ENCODE results near the gene RNF31.
A peak's percentile ranks its signal among the peaks of the same experiment; 100 is the strongest.

The RNF31 gene

GRCh38 chr14:24138396-24139271 lies 8.7 kb upstream of the RNF31 start:
- DNase-seq: no peak

GRCh38 chr14:24139272-24139934 lies 7.9 kb upstream of the RNF31 start:
- DNase-seq: no peak

GRCh38 chr14:24141097-24141880 lies 6.0 kb upstream of the RNF31 start, which contains the start of gene EMC9:
TSS of gene EMC9 (minus strand) at chr14:24141591. CDS start at chr14:24141304, 287 bp downstream.
- peak; percentile 99 for DNase-seq

- DNase-seq: no peak
Measured at GRCh38 chr14:24143511-24143910, 3.8 kb upstream of the RNF31 start.

- DNase-seq: no peak
Measured at GRCh38 chr14:24144451-24144850, 2.8 kb upstream of the RNF31 start.

GRCh38 chr14:24145219-24145618 lies 2.1 kb upstream of the RNF31 start:
- no peak for DNase-seq

GRCh38 chr14:24145690-24146452 lies 1.4 kb upstream of the RNF31 start:
- no peak for DNase-seq

GRCh38 chr14:24146453-24146977 lies 783 bp upstream of the RNF31 start, which contains the start of gene PSME2:
TSS of gene PSME2 (minus strand) at chr14:24146610. CDS start at chr14:24146581, 29 bp downstream.
- peak; percentile 96 for DNase-seq

GRCh38 chr14:24147761-24148428 lies 597 bp downstream of the RNF31 start:
- DNase-seq: no peak

GRCh38 chr14:24149302-24149969 lies 2.1 kb downstream of the RNF31 start:
- DNase-seq: no peak

- no peak for DNase-seq
Measured at GRCh38 chr14:24150061-24150460, 2.8 kb downstream of the RNF31 start.

GRCh38 chr14:24150567-24150966 lies 3.3 kb downstream of the RNF31 start:
- DNase-seq: no peak

- no peak for DNase-seq
Measured at GRCh38 chr14:24150993-24151392, 3.7 kb downstream of the RNF31 start.

- DNase-seq: no peak
Measured at GRCh38 chr14:24151404-24152080, 4.2 kb downstream of the RNF31 start.

GRCh38 chr14:24155100-24155499 lies 7.8 kb downstream of the RNF31 start:
- no peak for DNase-seq

- no peak for DNase-seq
Measured at GRCh38 chr14:24156840-24157239, 9.5 kb downstream of the RNF31 start.

GRCh38 chr14:24157331-24157730 lies 10.0 kb downstream of the RNF31 start:
- no peak for DNase-seq

- DNase-seq: no peak
Measured at GRCh38 chr14:24159777-24160498, 12.6 kb downstream of the RNF31 start.

GRCh38 chr14:24160499-24160849 lies 13.2 kb downstream of the RNF31 start:
- DNase-seq: no peak

All from NCI-H1436 (cell line).